Endothelial cell of umbilical vein (primary cell): ENCODE data around the gene TUNAR. TPM values are rescaled to one million over a fixed set of nuclear protein-coding genes. Genes with fewer than 3 reads are reported as not detected.

Source experiments
- BruUV-seq: library from RNA; stranded (reverse); fragments of 400-500 nt; replicated peaks from 2 replicates; lab custom pipeline; 2021; lab: Mats Ljungman, UMichigan
- CTCF ChIA-PET: fragments of 300-600, 350-600 bp; sonication (Branson Sonifier 250); formaldehyde crosslinking; loops from one replicate; lab custom pipeline; 2021; ENCODE audit warnings: antibody characterized with exemption, inconsistent platforms; lab: Charles Lee
- POLR2A ChIA-PET: fragments of 300-600, 350-600 bp; sonication (Branson Sonifier 250); formaldehyde crosslinking; loops from one replicate; lab custom pipeline; 2021; ENCODE audit warnings: antibody characterized with exemption, inconsistent platforms; lab: Charles Lee
- DNase-seq: peaks from one replicate; pipeline ENCODE4 v3.0.0-alpha.2; 2011; ENCODE audit warnings: low read depth, low spot score
- FAIRE-seq: peaks from 2 replicates; lab custom pipeline; 2011; peaks lifted over from hg19 to GRCh38; lab: Jason Lieb, UNC
- H2AFZ ChIP-seq: 2 replicates; pipeline ENCODE4 v1.6.0; 2012; ENCODE audit warnings: low read depth, low read length, control low read depth, inconsistent platforms
- H3K27ac ChIP-seq: 2 replicates; pipeline ENCODE4 v1.5.1; 2011; ENCODE audit warnings: low read depth, mild to moderate bottlenecking, control low read depth, low read length, moderate library complexity; ENCODE audit not compliant: insufficient read depth
- H3K27me3 ChIP-seq, 2 experiments: 2 replicates each; pipeline versions ENCODE4 v1.6.0 to v1.6.1; 2011; ENCODE audit warnings: low read length in 2 of 2, mixed read lengths in 1 of 2; ENCODE audit not compliant: control insufficient read depth in 2 of 2, insufficient read depth in 2 of 2
- H3K36me3 ChIP-seq, 2 experiments: 2 replicates in 1 of 2; 3 replicates in 1 of 2; pipeline ENCODE4 v1.5.1; 2011; ENCODE audit warnings: low read length in 2 of 2, mild to moderate bottlenecking in 1 of 2, moderate library complexity in 1 of 2; ENCODE audit not compliant: control insufficient read depth in 2 of 2, insufficient read depth in 2 of 2; ENCODE audit errors: extremely low read depth in 1 of 2
- H3K4me1 ChIP-seq: 3 replicates; pipeline ENCODE4 v1.5.1; 2011; ENCODE audit warnings: mild to moderate bottlenecking, low read length; ENCODE audit not compliant: control insufficient read depth, insufficient read depth; ENCODE audit errors: extremely low read depth
- H3K4me2 ChIP-seq: 2 replicates; pipeline ENCODE4 v1.6.1; 2011; ENCODE audit warnings: low read length, control low read depth, mixed read lengths; ENCODE audit not compliant: insufficient read depth
- H3K4me3 ChIP-seq, 3 experiments: fragments of 200-600 bp in 1 of 3; sonication (generic), shearing (Covaris generic) in 1 of 3; replicated peaks in 1 of 3; 2 replicates each; pipeline ENCODE4 v1.5.1; 2011 to 2016; ENCODE audit warnings: control low read depth in 3 of 3, low read length in 3 of 3, mild to moderate bottlenecking in 2 of 3, inconsistent platforms in 1 of 3, low read depth in 1 of 3, moderate library complexity in 1 of 3; ENCODE audit not compliant: insufficient read depth in 1 of 3
- H3K79me2 ChIP-seq: 2 replicates; pipeline ENCODE4 v1.6.0; 2012; ENCODE audit warnings: low read length, inconsistent platforms; ENCODE audit not compliant: control insufficient read depth, insufficient read depth
- H3K9ac ChIP-seq: replicated peaks from 2 replicates; pipeline ENCODE3; 2011; ENCODE audit warnings: low read length, control low read depth; ENCODE audit not compliant: insufficient read depth; ENCODE audit errors: extremely low read depth
- H3K9me1 ChIP-seq: replicated peaks from 3 replicates; pipeline ENCODE4 v1.6.0; 2011; ENCODE audit warnings: mild to moderate bottlenecking, low read length; ENCODE audit not compliant: control insufficient read depth, insufficient read depth; ENCODE audit errors: extremely low read depth
- H3K9me3 ChIP-seq: replicated peaks from 2 replicates; pipeline ENCODE4 v1.5.1; 2012; ENCODE audit warnings: low read length, inconsistent platforms; ENCODE audit not compliant: control insufficient read depth, insufficient read depth
- H4K20me1 ChIP-seq: replicated peaks from 2 replicates; pipeline ENCODE3; 2011; ENCODE audit warnings: mild to moderate bottlenecking, low read length; ENCODE audit not compliant: control insufficient read depth, insufficient read depth; ENCODE audit errors: extremely low read depth
- CTCF ChIP-seq, 2 donors: IDR thresholded peaks; 1 replicate in 1 of 2; 2 replicates in 1 of 2; pipeline ENCODE4 v1.5.1; 2011; ENCODE audit warnings: low read length in 2 of 2, mild to moderate bottlenecking in 2 of 2, moderate library complexity in 2 of 2, control low read depth in 1 of 2, inconsistent platforms in 1 of 2, low read depth in 1 of 2; ENCODE audit not compliant: insufficient read depth in 1 of 2; ENCODE audit errors: extremely low read depth in 1 of 2
- EZH2 ChIP-seq: IDR thresholded peaks from 2 replicates; pipeline ENCODE4 v1.6.1; 2012; ENCODE audit warnings: borderline replicate concordance, low read depth, mild to moderate bottlenecking, moderate library complexity, low read length, inconsistent platforms; ENCODE audit not compliant: severe bottlenecking
- FOS ChIP-seq: IDR thresholded peaks from 2 replicates; pipeline ENCODE4 v1.6.1; 2011; ENCODE audit warnings: mild to moderate bottlenecking, low read length, moderate library complexity, borderline replicate concordance; ENCODE audit not compliant: insufficient read depth
- GATA2 ChIP-seq: IDR thresholded peaks from 2 replicates; pipeline ENCODE4 v1.7.0; 2011; ENCODE audit warnings: low read depth, mild to moderate bottlenecking, moderate library complexity, mixed read lengths, low read length; ENCODE audit not compliant: insufficient read length, insufficient read depth
- JUN ChIP-seq: IDR thresholded peaks from 2 replicates; pipeline ENCODE4 v1.6.1; 2011; ENCODE audit warnings: borderline replicate concordance, low read depth; ENCODE audit not compliant: insufficient read length, insufficient read depth
- MAX ChIP-seq: IDR thresholded peaks from 2 replicates; pipeline ENCODE4 v1.6.1; 2011; ENCODE audit not compliant: insufficient read depth, insufficient read length
- MYC ChIP-seq: IDR thresholded peaks from one replicate; pipeline ENCODE4 v1.6.1; 2011; ENCODE audit warnings: mild to moderate bottlenecking, low read depth, low read length
- POLR2A ChIP-seq: IDR thresholded peaks from 2 replicates; pipeline ENCODE4 v1.6.1; 2012; ENCODE audit warnings: low read depth, mild to moderate bottlenecking, control low read depth, low read length
- POLR2AphosphoS5 ChIP-seq: IDR thresholded peaks from 2 replicates; pipeline ENCODE4 v1.6.1; 2012; ENCODE audit warnings: low read depth, mild to moderate bottlenecking, control low read depth, low read length, moderate library complexity; ENCODE audit not compliant: insufficient read depth
- dilution Hi-C: fragments of 300-500 bp; cut with MboI; formaldehyde crosslinking; loops from one replicate; pipeline ENCODE4 v1.15.0; 2019; ENCODE audit warnings: low sequenced_read_pairs; ENCODE audit not compliant: extremely low pct_ligation_motif_present
- intact Hi-C: fragments of 100-400 bp; cut with micrococcal nuclease; formaldehyde crosslinking; loops from one replicate; pipeline ENCODE4 v1.10.0; 2022
- polyA plus RNA-seq, 4 experiments: library from polyadenylated mRNA; depleted of rRNA in 3 of 4; stranded (reverse) in 3 of 4; unstranded in 1 of 4; fragments of >200 nt; gene quantifications; 2 replicates each; pipeline versions ENCODE4 v1.2.1 to v1.2.3, GENCODE V29; 2011 to 2012; ENCODE audit warnings: missing spikeins in 1 of 4
- total RNA-seq: library from RNA; stranded (reverse); gene quantifications from 2 replicates; pipeline ENCODE4 v1.2.3, GENCODE V29; 2021

TUNAR gene
- total and polyA plus RNA-seq, 2 donors (not counting 3 experiments of a cell fraction or from before 2014, with no cell fraction given): not detected

GRCh38 chr14:95840094-95840700 lies 36.4 kb upstream of the TUNAR start:
- Histone ChIP-seq H3K4me2 (no peak overlapping the region), H3K36me3 (no peaks in the 10 kb centered on the region), H3K9me1 (no peaks in the 10 kb centered on the region), H3K9me3 (no peaks in the 10 kb centered on the region), H3K4me1 (no peaks in the 10 kb centered on the region), H3K27ac (no peak overlapping the region), H3K27me3 (no peaks in the 10 kb centered on the region), H4K20me1 (no peaks in the 10 kb centered on the region), H3K79me2 (no peaks in the 10 kb centered on the region), H3K9ac (no peak overlapping the region), H3K4me3 (no peak overlapping the region), H2AFZ (no peak overlapping the region)
- DNase-seq: no peak
- POLR2A ChIA-PET: no interaction called here
- TF ChIP-seq EZH2 (no peak), GATA2 (no peak), CTCF (IDR thresholded peaks at IDR 0.05; ENCODE audit: extremely low read depth in 1 of 2, insufficient read depth in 1 of 2, low read depth in 1 of 2, low read length in 2 of 2) (no peak), POLR2AphosphoS5 (no peak), MYC (no peak), JUN (no peak), POLR2A (no peak), FOS (no peak), MAX (no peak)
- CTCF ChIA-PET: no interaction called here
- dilution Hi-C loops (no loop called here), intact Hi-C loops (no loop called here)
- BruUV-seq: no TSS peak
- FAIRE-seq: no peak
